ENCODE data around the gene INS. TPM values are rescaled to one million over a fixed set of nuclear protein-coding genes. Genes with fewer than 3 reads are reported as not detected.

Gene INS
- total RNA-seq, 1 donor from 2014 or later, result not detected

GRCh38 chr11:2205981-2206690, 45.1 kb upstream of the INS start:
- DNase-seq (ENCODE audit: low read depth) (no peak), FAIRE-seq (no peak)
- Histone ChIP-seq H3K27me3 (ENCODE audit: insufficient read depth, low read length) (no peaks in the 10 kb centered on the region), H3K4me2 (ENCODE audit: low read length) (no peak overlapping the region), H3K4me1 (ENCODE audit: insufficient read depth, low read length) (no peaks in the 10 kb centered on the region), H3K4me3 (ENCODE audit: insufficient read depth, low read depth, low read length) (no peak overlapping the region), H3K9ac (ENCODE audit: low read length) (no peak overlapping the region), H3K79me2 (ENCODE audit: insufficient read depth, low read length) (no peaks in the 10 kb centered on the region), H3K9me3 (ENCODE audit: insufficient read depth, low read depth, low read length) (no peaks in the 10 kb centered on the region), H2AFZ (ENCODE audit: low read depth, low read length) (no peak overlapping the region), H3K36me3 (ENCODE audit: insufficient read depth, low read length) (no peaks in the 10 kb centered on the region), H3K27ac (ENCODE audit: low read depth, low read length) (no peak overlapping the region), H4K20me1 (ENCODE audit: insufficient read depth, low read length) (no peaks in the 10 kb centered on the region)
- H3K4me1 Mint-ChIP-seq (ENCODE audit: low read depth, unreplicated experiment), result no peaks in the 10 kb centered on the region
- H3K4me3 Mint-ChIP-seq (ENCODE audit: unreplicated experiment), result no peak overlapping the region
- H3K27me3 Mint-ChIP-seq (ENCODE audit: low read depth, unreplicated experiment), result peaks cover 30% of the 10 kb centered on the region
- TF ChIP-seq EZH2 (IDR thresholded peaks at IDR 0.05; ENCODE audit: insufficient read depth, low read length) (no peak), CTCF (IDR thresholded peaks at IDR 0.05; ENCODE audit: insufficient read depth, low read depth, low read length) (no peak)
- H3K9me3 Mint-ChIP-seq (ENCODE audit: unreplicated experiment), result no peaks in the 10 kb centered on the region
- no peaks in the 10 kb centered on the region for H3K36me3 Mint-ChIP-seq (ENCODE audit: low read depth, unreplicated experiment)
- H3K27ac Mint-ChIP-seq (ENCODE audit: unreplicated experiment), result no peak overlapping the region

GRCh38 chr11:2205214-2205720, 44.3 kb upstream of the INS start:
- no peaks in the 10 kb centered on the region for H3K4me1 ChIP-seq (ENCODE audit: insufficient read depth, low read length)
- Mint-ChIP-seq H3K27me3 (ENCODE audit: low read depth, unreplicated experiment) (peaks cover 36% of the 10 kb centered on the region), H3K36me3 (ENCODE audit: low read depth, unreplicated experiment) (peaks cover 2% of the 10 kb centered on the region), H3K27ac (ENCODE audit: unreplicated experiment) (no peak overlapping the region), H3K4me1 (ENCODE audit: low read depth, unreplicated experiment) (no peaks in the 10 kb centered on the region), H3K4me3 (ENCODE audit: unreplicated experiment) (no peak overlapping the region), H3K9me3 (ENCODE audit: unreplicated experiment) (no peaks in the 10 kb centered on the region)
- no peak overlapping the region for H3K9ac ChIP-seq (ENCODE audit: low read length)
- TF ChIP-seq CTCF (IDR thresholded peaks at IDR 0.05; ENCODE audit: insufficient read depth, low read depth, low read length), result no peak
- no peak for TF ChIP-seq EZH2 (IDR thresholded peaks at IDR 0.05; ENCODE audit: insufficient read depth, low read length)
- no peaks in the 10 kb centered on the region for H3K9me3 ChIP-seq (ENCODE audit: insufficient read depth, low read depth, low read length)
- no peak overlapping the region for H3K4me2 ChIP-seq (ENCODE audit: low read length)
- H3K79me2 ChIP-seq (ENCODE audit: insufficient read depth, low read length), result no peaks in the 10 kb centered on the region
- FAIRE-seq (no peak), DNase-seq (ENCODE audit: low read depth) (no peak)
- no peak overlapping the region for H2AFZ ChIP-seq (ENCODE audit: low read depth, low read length)
- no peaks in the 10 kb centered on the region for H3K36me3 ChIP-seq (ENCODE audit: insufficient read depth, low read length)
- no peaks in the 10 kb centered on the region for H4K20me1 ChIP-seq (ENCODE audit: insufficient read depth, low read length)
- no peak overlapping the region for H3K4me3 ChIP-seq (ENCODE audit: insufficient read depth, low read depth, low read length)
- H3K27ac ChIP-seq (ENCODE audit: low read depth, low read length), result no peak overlapping the region
- no peaks in the 10 kb centered on the region for H3K27me3 ChIP-seq (ENCODE audit: insufficient read depth, low read length)
